GM12873 (cell line): ENCODE measurements around the gene KLHL17.

Experiments
- CTCF ChIP-seq: IDR thresholded peaks from 2 replicates; pipeline ENCODE4 v1.5.1; 2012; ENCODE audit warnings: low read depth, mild to moderate bottlenecking, moderate library complexity, low read length, control low read depth; ENCODE audit not compliant: insufficient read depth; ENCODE audit errors: missing control alignments

Gene KLHL17

GRCh38 chr1:1003618-1004419 lies 43.4 kb downstream of the KLHL17 start:
- no peak for TF ChIP-seq CTCF

- no peak for TF ChIP-seq CTCF
Observed at GRCh38 chr1:1004420-1004779, 44.0 kb downstream of the KLHL17 start.

GRCh38 chr1:1004780-1005697 lies 44.7 kb downstream of the KLHL17 start:
- no peak for TF ChIP-seq CTCF

GRCh38 chr1:1005774-1006304 lies 45.5 kb downstream of the KLHL17 start:
- TF ChIP-seq CTCF = no peak

GRCh38 chr1:1006305-1007159 lies 46.1 kb downstream of the KLHL17 start:
- TF ChIP-seq CTCF = no peak

- TF ChIP-seq CTCF = no peak
Observed at GRCh38 chr1:1011396-1011949, 51.1 kb downstream of the KLHL17 start.
